OCI-LY1 (cell line): ENCODE results near the gene AMIGO2.

Source experiments
- CTCF ChIP-seq: fragments of 200-600 bp; sonication (generic), shearing (Covaris generic); IDR thresholded peaks from 2 replicates; pipeline ENCODE4 v1.5.1; 2017; ENCODE audit warnings: mild to moderate bottlenecking, antibody characterized with exemption, low read length, moderate library complexity, mixed read lengths
- EZH2 ChIP-seq: fragments of 200-600 bp; sonication (generic), shearing (Covaris generic); IDR thresholded peaks from 2 replicates; pipeline ENCODE4 v1.8.0; 2017; ENCODE audit warnings: borderline replicate concordance, mixed run types, mild to moderate bottlenecking, antibody characterized with exemption, low read length, moderate library complexity, mixed read lengths

DNA sequence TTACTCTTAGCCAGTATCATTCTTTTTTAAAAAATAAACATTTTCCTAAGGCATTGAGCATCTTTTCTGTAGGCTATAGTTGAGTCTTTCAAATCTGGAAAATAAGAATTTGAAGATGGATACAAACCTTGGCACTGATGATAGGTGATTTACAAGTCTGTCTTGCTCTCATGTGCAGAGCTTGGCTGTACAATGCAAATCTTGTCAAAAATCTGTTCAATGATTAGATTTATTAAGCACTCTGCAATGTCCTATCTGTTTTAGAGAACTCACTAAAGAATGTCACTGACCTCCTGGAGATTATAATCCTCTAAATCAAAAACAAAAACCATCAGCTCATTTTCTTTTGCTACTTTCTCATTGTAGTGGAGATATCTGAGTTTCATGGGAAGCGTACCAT is 42.8 kb upstream of the AMIGO2 start:
- TF ChIP-seq CTCF (no peak), EZH2 (no peak)
